A549 (cell line): ENCODE results near the gene PPP2R2C. TPM values are rescaled to one million over a fixed set of nuclear protein-coding genes. Genes with fewer than 3 reads are reported as not detected.

Experiments
- ATAC-seq, 2 experiments: fragments of 200-7000 bp in 1 of 2; fragments of >200 bp in 1 of 2; cut with Nextera tagmentation in 1 of 2; cut with Tn5 transposase in 1 of 2; 3 replicates each; pipeline versions ENCODE4 v1.8.0 to v1.9.1; 2018 to 2020; ENCODE audit warnings: mild to moderate bottlenecking in 1 of 2, moderate library complexity in 1 of 2
- CTCF ChIA-PET: fragments of 300-600 bp; sonication (Branson Sonifier 250); formaldehyde crosslinking; extraction: SDS; loops from one replicate; lab custom pipeline; 2021; ENCODE audit warnings: antibody characterized with exemption, inconsistent platforms; lab: Yijun Ruan, JAX
- POLR2A ChIA-PET: fragments of 350-600 bp; formaldehyde crosslinking; extraction: SDS; loops from one replicate; lab custom pipeline; 2021; ENCODE audit warnings: antibody characterized with exemption, inconsistent platforms; lab: Yijun Ruan, JAX
- DNase-seq, 2 experiments: peaks; one replicate each; pipeline versions ENCODE4 v3.0.0 to v3.0.0-alpha.2; 2011 to 2016; ENCODE audit warnings: low read depth in 1 of 2, low spot score in 1 of 2
- FAIRE-seq: peaks from 2 replicates; lab custom pipeline; 2011; peaks lifted over from hg19 to GRCh38; lab: Jason Lieb, UNC
- H3K27ac ChIP-seq, 2 experiments: fragments of >200 bp; sonication (Bioruptor Twin); formaldehyde crosslinking; 3 replicates each; pipeline ENCODE4 v1.5.1; 2016 to 2017
- H3K4me1 ChIP-seq: fragments of >200 bp; sonication (Bioruptor Twin); formaldehyde crosslinking; 3 replicates; pipeline ENCODE4 v1.6.1; 2016
- H3K4me2 ChIP-seq: fragments of >200 bp; sonication (Bioruptor Twin); formaldehyde crosslinking; 3 replicates; pipeline ENCODE4 v1.6.1; 2016
- H3K4me3 ChIP-seq: fragments of >200 bp; sonication (Bioruptor Twin); formaldehyde crosslinking; 3 replicates; pipeline ENCODE4 v1.5.1; 2016
- H3K9me3 ChIP-seq: fragments of >200 bp; sonication (Bioruptor Twin); formaldehyde crosslinking; 3 replicates; pipeline ENCODE4 v1.6.1; 2016
- CBX8 ChIP-seq: fragments of 200-600 bp; sonication (generic); IDR thresholded peaks from 2 replicates; pipeline ENCODE4 v1.6.1; 2016
- EHF ChIP-seq: fragments of 250-450 bp; sonication (Bioruptor Pico); IDR thresholded peaks from 2 replicates; pipeline ENCODE4 v1.5.0; 2020; ENCODE audit warnings: mild to moderate bottlenecking
- EHMT2 ChIP-seq: fragments of 200-600 bp; sonication (generic); IDR thresholded peaks from 2 replicates; pipeline ENCODE4 v1.6.1; 2016; ENCODE audit warnings: antibody characterized with exemption, low read depth, mild to moderate bottlenecking, moderate library complexity
- FOXS1 ChIP-seq: fragments of 250-450 bp; sonication (Bioruptor Pico); IDR thresholded peaks from 2 replicates; pipeline ENCODE4 v1.5.0; 2020; ENCODE audit warnings: mild to moderate bottlenecking, moderate library complexity
- GATA3 ChIP-seq: IDR thresholded peaks from 2 replicates; pipeline ENCODE4 v1.6.1; 2012; ENCODE audit warnings: borderline replicate concordance
- HDAC2 ChIP-seq: fragments of 200-600 bp; sonication (generic); IDR thresholded peaks from 2 replicates; pipeline ENCODE4 v1.6.1; 2016
- HEYL ChIP-seq: fragments of 250-450 bp; sonication (Bioruptor Pico); IDR thresholded peaks from 2 replicates; pipeline ENCODE4 v1.8.0; 2021; ENCODE audit warnings: mild to moderate bottlenecking, moderate library complexity
- HOXB13 ChIP-seq: fragments of 250-450 bp; sonication (Bioruptor Pico); IDR thresholded peaks from 2 replicates; pipeline ENCODE4 v1.5.0; 2020; ENCODE audit warnings: low read depth, mild to moderate bottlenecking, moderate library complexity
- HOXB5 ChIP-seq: fragments of 250-450 bp; sonication (Bioruptor Pico); IDR thresholded peaks from 2 replicates; pipeline ENCODE4 v1.5.0; 2020; ENCODE audit warnings: mild to moderate bottlenecking, moderate library complexity
- JUN ChIP-seq, 2 experiments: fragments of >200 bp; sonication (Bioruptor Twin); formaldehyde crosslinking; IDR thresholded peaks; 2 replicates in 1 of 2; 3 replicates in 1 of 2; pipeline ENCODE4 v1.6.1; 2016 to 2017
- KDM1A ChIP-seq: fragments of 200-600 bp; sonication (generic); IDR thresholded peaks from 2 replicates; pipeline ENCODE4 v1.6.1; 2016; ENCODE audit warnings: low read depth, mild to moderate bottlenecking
- NFE2L2 ChIP-seq: fragments of 150-350 bp; conservative IDR thresholded peaks from 2 replicates; pipeline ENCODE4 v1.6.1; 2014; ENCODE audit warnings: low read length
- NPAS2 ChIP-seq: fragments of 250-450 bp; sonication (Bioruptor Pico); IDR thresholded peaks from 2 replicates; pipeline ENCODE4 v1.8.0; 2022; ENCODE audit warnings: mild to moderate bottlenecking, moderate library complexity, borderline replicate concordance
- PHF8 ChIP-seq: fragments of 200-600 bp; sonication (generic); IDR thresholded peaks from 2 replicates; pipeline ENCODE4 v1.6.1; 2016; ENCODE audit warnings: low read depth, mild to moderate bottlenecking, antibody characterized with exemption, moderate library complexity, borderline replicate concordance
- POLR2A ChIP-seq: IDR thresholded peaks from 2 replicates; pipeline ENCODE4 v1.6.1; 2012; ENCODE audit warnings: mild to moderate bottlenecking, low read length
- POLR2AphosphoS2 ChIP-seq: conservative IDR thresholded peaks from 2 replicates; pipeline ENCODE4 v1.6.1; 2012; ENCODE audit warnings: low read length, improper control_type of control experiment, inconsistent platforms
- RCOR1 ChIP-seq: fragments of 150-350 bp; IDR thresholded peaks from 2 replicates; pipeline ENCODE4 v1.6.1; 2014; ENCODE audit warnings: antibody characterized with exemption, low read length, low read depth
- RFX5 ChIP-seq: fragments of 450-650 bp; IDR thresholded peaks from 2 replicates; pipeline ENCODE4 v1.7.1; 2014; ENCODE audit warnings: antibody characterized with exemption, mild to moderate bottlenecking, moderate library complexity
- SMC3 ChIP-seq: fragments of >200 bp; sonication (Bioruptor Twin); formaldehyde crosslinking; IDR thresholded peaks from 3 replicates; pipeline ENCODE4 v1.6.1; 2018; ENCODE audit warnings: inconsistent platforms
- SREBF2 ChIP-seq: fragments of 450-650 bp; IDR thresholded peaks from 2 replicates; pipeline ENCODE4 v1.6.1; 2014; ENCODE audit warnings: mild to moderate bottlenecking, moderate library complexity
- TFCP2L1 ChIP-seq: fragments of 250-450 bp; sonication (Bioruptor Pico); IDR thresholded peaks from 2 replicates; pipeline ENCODE4 v1.5.0; 2021; ENCODE audit warnings: mild to moderate bottlenecking
- TP53 ChIP-seq: fragments of 250-450 bp; sonication (Bioruptor Pico); IDR thresholded peaks from 2 replicates; pipeline ENCODE4 v1.5.0; 2021; ENCODE audit warnings: mild to moderate bottlenecking, moderate library complexity
- ZC3H11A ChIP-seq: fragments of 450-650 bp; IDR thresholded peaks from 2 replicates; pipeline ENCODE4 v1.6.1; 2014; ENCODE audit warnings: antibody characterized with exemption, mild to moderate bottlenecking
- ZNF302 ChIP-seq: fragments of 250-450 bp; sonication (Bioruptor Pico); IDR thresholded peaks from 2 replicates; pipeline ENCODE4 v1.9.0; 2021; ENCODE audit warnings: inconsistent platforms, mild to moderate bottlenecking, moderate library complexity
- ZSCAN20 ChIP-seq: fragments of 250-450 bp; sonication (Bioruptor Pico); IDR thresholded peaks from 2 replicates; pipeline ENCODE4 v1.8.0; 2022; ENCODE audit warnings: mild to moderate bottlenecking, moderate library complexity
- WGBS: methylation state at CpG from one replicate; pipeline ENCODE4 v1.1.6; 2017; ENCODE audit errors: missing lambda C conversion rate; 5-methylcytosine and 5-hydroxymethylcytosine counted together
- polyA plus RNA-seq, 4 experiments: library from polyadenylated mRNA; depleted of rRNA in 3 of 4; stranded (reverse); fragments of >200 nt; fragmentation: RNase III in 1 of 4; extraction: RNeasy Plus Mini Kit Qiagen cat#74134 plus additional on column Dnase treatment in 1 of 4; gene quantifications; 2 replicates in 3 of 4; 3 replicates in 1 of 4; pipeline ENCODE4 v1.2.3, GENCODE V29; 2011 to 2017
- TF ChIP-seq, protein P1 (sequence below): fragments of 450-650 bp; IDR thresholded peaks from 2 replicates; pipeline ENCODE4 v1.6.1; 2014; ENCODE audit warnings: antibody characterized with exemption
- TF ChIP-seq, protein P2 (sequence below): fragments of 200-600 bp; sonication (generic); IDR thresholded peaks from 2 replicates; pipeline ENCODE4 v1.6.1; 2016; ENCODE audit warnings: antibody characterized with exemption, mild to moderate bottlenecking, moderate library complexity
- TF ChIP-seq, protein P3 (sequence below): fragments of >200 bp; sonication (Bioruptor Twin); formaldehyde crosslinking; IDR thresholded peaks from 3 replicates; pipeline ENCODE4 v1.6.1; 2016
- TF ChIP-seq, protein P4 (sequence below): fragments of >200 bp; sonication (Bioruptor Twin); formaldehyde crosslinking; IDR thresholded peaks from 2 replicates; pipeline ENCODE4 v1.6.1; 2016
- TF ChIP-seq, protein P5 (sequence below): IDR thresholded peaks from 2 replicates; pipeline ENCODE4 v1.6.1; 2012
- TF ChIP-seq, protein P6 (sequence below): IDR thresholded peaks from 2 replicates; pipeline ENCODE4 v1.6.1; 2012
- TF ChIP-seq, protein P7 (sequence below): fragments of >200 bp; sonication (Bioruptor Twin); formaldehyde crosslinking; IDR thresholded peaks from 3 replicates; pipeline ENCODE4 v1.5.1; 2016

PPP2R2C gene
- polyA plus RNA-seq, 2 of the 4 experiments (the other 2 are of a cell fraction) = 23.9 to 29.4 TPM

DNA sequence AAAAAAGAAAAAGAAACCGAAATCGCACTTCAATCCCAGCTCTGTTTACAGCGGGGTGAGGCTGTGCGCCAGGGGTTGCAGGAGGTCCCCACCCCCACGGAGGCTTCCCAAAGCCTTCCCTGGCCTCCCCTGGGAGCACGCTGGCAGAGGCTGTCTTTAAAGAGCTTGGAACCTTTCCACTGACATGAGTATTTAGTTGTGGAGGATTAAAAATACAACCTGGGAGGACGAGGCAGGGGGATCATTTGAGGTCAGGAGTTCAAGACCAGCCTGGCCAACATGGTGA lies 69.1 kb downstream of the PPP2R2C start:
- Histone ChIP-seq H3K4me1 (no peaks in the 10 kb centered on the region), H3K4me3 (no peak overlapping the region)
- WGBS = 83% methylated on average over 7 of the region's 7 CpGs
- CTCF ChIA-PET = no interaction called here
- no peak for ATAC-seq
- POLR2A ChIA-PET = no interaction called here
- DNase-seq = no peak
- TF ChIP-seq POLR2AphosphoS2 (no peak), SREBF2 (no peak), ZNF302 (CRISPR knock-in tag) (no peak), HDAC2 (no peak), NPAS2 (CRISPR knock-in tag) (no peak), TP53 (CRISPR knock-in tag) (no peak), RCOR1 (no peak), POLR2A (no peak), ZC3H11A (no peak), HOXB5 (CRISPR knock-in tag) (no peak), TFCP2L1 (CRISPR knock-in tag) (no peak), PHF8 (no peak), FOXS1 (no peak), EHF (no peak)
- TF ChIP-seq, protein P1, sequence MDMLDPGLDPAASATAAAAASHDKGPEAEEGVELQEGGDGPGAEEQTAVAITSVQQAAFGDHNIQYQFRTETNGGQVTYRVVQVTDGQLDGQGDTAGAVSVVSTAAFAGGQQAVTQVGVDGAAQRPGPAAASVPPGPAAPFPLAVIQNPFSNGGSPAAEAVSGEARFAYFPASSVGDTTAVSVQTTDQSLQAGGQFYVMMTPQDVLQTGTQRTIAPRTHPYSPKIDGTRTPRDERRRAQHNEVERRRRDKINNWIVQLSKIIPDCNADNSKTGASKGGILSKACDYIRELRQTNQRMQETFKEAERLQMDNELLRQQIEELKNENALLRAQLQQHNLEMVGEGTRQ = no peak
- TF ChIP-seq, protein P2, sequence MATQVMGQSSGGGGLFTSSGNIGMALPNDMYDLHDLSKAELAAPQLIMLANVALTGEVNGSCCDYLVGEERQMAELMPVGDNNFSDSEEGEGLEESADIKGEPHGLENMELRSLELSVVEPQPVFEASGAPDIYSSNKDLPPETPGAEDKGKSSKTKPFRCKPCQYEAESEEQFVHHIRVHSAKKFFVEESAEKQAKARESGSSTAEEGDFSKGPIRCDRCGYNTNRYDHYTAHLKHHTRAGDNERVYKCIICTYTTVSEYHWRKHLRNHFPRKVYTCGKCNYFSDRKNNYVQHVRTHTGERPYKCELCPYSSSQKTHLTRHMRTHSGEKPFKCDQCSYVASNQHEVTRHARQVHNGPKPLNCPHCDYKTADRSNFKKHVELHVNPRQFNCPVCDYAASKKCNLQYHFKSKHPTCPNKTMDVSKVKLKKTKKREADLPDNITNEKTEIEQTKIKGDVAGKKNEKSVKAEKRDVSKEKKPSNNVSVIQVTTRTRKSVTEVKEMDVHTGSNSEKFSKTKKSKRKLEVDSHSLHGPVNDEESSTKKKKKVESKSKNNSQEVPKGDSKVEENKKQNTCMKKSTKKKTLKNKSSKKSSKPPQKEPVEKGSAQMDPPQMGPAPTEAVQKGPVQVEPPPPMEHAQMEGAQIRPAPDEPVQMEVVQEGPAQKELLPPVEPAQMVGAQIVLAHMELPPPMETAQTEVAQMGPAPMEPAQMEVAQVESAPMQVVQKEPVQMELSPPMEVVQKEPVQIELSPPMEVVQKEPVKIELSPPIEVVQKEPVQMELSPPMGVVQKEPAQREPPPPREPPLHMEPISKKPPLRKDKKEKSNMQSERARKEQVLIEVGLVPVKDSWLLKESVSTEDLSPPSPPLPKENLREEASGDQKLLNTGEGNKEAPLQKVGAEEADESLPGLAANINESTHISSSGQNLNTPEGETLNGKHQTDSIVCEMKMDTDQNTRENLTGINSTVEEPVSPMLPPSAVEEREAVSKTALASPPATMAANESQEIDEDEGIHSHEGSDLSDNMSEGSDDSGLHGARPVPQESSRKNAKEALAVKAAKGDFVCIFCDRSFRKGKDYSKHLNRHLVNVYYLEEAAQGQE = no peak
- TF ChIP-seq, protein P3, sequence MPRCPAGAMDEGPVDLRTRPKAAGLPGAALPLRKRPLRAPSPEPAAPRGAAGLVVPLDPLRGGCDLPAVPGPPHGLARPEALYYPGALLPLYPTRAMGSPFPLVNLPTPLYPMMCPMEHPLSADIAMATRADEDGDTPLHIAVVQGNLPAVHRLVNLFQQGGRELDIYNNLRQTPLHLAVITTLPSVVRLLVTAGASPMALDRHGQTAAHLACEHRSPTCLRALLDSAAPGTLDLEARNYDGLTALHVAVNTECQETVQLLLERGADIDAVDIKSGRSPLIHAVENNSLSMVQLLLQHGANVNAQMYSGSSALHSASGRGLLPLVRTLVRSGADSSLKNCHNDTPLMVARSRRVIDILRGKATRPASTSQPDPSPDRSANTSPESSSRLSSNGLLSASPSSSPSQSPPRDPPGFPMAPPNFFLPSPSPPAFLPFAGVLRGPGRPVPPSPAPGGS = no peak
- TF ChIP-seq, protein P4, sequence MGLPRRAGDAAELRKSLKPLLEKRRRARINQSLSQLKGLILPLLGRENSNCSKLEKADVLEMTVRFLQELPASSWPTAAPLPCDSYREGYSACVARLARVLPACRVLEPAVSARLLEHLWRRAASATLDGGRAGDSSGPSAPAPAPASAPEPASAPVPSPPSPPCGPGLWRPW = no peak
- TF ChIP-seq, all 56 proteins: peak for 0
- Histone ChIP-seq H3K4me2 (no peak overlapping the region), H3K9me3 (no peaks in the 10 kb centered on the region), H3K27ac (no peak overlapping the region)
- FAIRE-seq = no peak

DNA sequence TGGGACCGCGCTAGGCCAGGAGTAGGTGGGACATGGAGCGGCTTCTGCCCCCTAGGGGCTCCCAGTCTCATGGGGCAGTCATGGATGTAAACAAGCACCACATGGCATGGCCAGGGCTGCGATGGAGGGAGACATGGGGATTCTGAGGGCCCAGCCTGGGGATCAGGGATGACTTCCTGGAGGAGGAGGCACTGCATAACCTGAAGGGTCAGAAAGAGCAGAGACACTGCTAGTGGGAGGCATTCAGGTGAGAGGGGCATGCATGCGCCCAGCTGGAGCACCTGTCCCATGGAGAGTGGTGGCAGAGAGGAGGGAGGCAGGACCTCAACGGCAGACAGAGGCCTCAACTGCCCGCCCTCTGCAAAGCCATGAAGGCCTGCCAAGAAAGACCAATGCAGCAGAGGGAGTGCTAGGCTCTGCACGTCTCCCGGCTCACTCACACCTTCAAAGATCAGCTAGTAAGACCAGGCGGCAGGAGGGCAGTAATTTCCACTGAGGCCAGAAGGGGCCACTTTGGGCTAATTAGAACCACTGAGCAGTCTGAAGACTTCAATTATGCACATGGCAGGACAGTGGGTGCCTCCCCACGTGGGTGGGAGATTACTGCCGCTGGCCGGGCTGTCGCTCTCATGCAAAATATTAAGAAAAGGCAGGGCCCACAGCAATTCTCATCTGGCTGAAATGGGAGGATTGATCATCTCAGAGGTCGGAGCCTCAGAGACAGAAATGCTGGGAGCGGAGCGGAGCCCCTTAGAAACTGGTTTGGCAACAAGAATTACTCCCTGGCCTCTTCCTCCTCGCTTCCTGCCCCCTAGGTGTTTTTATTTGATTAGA lies 69.6 kb downstream of the PPP2R2C start:
- 87% methylated on average over 12 of the region's 18 CpGs for WGBS
- H3K4me3 ChIP-seq = no peak overlapping the region
- DNase-seq (no peak), ATAC-seq (no peak), FAIRE-seq (no peak)
- ChIA-PET POLR2A (no interaction called here), CTCF (no interaction called here)
- H3K9me3 ChIP-seq = no peaks in the 10 kb centered on the region
- H3K27ac ChIP-seq = no peak overlapping the region
- no peak overlapping the region for H3K4me2 ChIP-seq
- no peaks in the 10 kb centered on the region for H3K4me1 ChIP-seq
- TF ChIP-seq NFE2L2 (no peak), ZNF302 (CRISPR knock-in tag) (no peak), HOXB13 (CRISPR knock-in tag) (no peak), HEYL (CRISPR knock-in tag) (no peak), EHMT2 (no peak), CBX8 (no peak), JUN (IDR thresholded peaks at IDR 0.05) (no peak), SMC3 (no peak), GATA3 (no peak), RFX5 (no peak), ZSCAN20 (CRISPR knock-in tag) (no peak), KDM1A (no peak), HDAC2 (no peak)
- TF ChIP-seq, protein P5, sequence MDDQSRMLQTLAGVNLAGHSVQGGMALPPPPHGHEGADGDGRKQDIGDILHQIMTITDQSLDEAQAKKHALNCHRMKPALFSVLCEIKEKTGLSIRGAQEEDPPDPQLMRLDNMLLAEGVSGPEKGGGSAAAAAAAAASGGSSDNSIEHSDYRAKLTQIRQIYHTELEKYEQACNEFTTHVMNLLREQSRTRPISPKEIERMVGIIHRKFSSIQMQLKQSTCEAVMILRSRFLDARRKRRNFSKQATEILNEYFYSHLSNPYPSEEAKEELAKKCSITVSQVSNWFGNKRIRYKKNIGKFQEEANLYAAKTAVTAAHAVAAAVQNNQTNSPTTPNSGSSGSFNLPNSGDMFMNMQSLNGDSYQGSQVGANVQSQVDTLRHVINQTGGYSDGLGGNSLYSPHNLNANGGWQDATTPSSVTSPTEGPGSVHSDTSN = no peak
- TF ChIP-seq, protein P6, sequence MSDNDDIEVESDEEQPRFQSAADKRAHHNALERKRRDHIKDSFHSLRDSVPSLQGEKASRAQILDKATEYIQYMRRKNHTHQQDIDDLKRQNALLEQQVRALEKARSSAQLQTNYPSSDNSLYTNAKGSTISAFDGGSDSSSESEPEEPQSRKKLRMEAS = no peak
- TF ChIP-seq, protein P7, sequence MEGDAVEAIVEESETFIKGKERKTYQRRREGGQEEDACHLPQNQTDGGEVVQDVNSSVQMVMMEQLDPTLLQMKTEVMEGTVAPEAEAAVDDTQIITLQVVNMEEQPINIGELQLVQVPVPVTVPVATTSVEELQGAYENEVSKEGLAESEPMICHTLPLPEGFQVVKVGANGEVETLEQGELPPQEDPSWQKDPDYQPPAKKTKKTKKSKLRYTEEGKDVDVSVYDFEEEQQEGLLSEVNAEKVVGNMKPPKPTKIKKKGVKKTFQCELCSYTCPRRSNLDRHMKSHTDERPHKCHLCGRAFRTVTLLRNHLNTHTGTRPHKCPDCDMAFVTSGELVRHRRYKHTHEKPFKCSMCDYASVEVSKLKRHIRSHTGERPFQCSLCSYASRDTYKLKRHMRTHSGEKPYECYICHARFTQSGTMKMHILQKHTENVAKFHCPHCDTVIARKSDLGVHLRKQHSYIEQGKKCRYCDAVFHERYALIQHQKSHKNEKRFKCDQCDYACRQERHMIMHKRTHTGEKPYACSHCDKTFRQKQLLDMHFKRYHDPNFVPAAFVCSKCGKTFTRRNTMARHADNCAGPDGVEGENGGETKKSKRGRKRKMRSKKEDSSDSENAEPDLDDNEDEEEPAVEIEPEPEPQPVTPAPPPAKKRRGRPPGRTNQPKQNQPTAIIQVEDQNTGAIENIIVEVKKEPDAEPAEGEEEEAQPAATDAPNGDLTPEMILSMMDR = no peak
